ENCODE measurements around the gene NKD1.

DNA sequence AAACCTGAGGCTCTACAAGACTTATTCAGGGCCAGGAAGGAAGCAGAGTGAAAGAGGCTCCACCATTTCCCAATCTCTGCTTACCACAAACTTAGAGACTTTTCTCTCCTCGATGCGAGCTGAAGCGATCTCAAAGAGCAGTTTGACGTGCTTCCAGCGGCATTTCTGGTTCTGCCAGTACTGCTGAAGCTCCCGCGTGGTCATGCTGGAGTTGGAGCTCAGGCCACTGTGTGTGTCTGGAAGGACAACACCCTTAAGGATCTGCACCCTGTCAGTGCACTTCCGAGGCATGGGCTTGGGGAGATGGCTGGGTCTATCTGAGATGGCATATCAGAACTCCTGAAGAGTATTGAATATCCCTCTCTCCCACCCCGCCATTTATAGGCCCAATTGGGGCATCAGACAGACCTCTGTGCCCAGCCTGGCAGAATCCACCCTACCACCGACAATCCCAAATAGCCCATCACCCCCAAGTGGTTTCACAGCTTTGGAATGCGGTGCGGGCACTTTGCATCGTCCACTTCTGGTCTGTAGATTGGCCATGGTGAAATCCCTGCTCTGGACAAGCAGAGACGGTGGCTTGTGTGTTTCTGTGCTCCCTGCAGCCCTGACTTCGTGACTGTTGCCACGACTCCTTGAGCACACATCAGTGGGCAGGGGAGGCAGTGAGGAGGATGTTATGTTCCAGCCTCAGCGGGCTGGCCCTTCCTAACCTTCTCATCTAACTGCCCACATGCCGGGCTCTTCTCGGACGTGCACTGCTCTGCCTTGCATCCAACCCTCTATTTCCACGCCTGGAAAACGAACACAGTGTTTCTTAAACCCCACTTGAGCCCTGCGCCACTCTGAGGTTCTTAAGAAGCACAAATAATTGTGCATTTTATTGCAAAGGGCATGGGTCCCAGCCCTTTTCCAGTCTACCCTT lies 127.8 kb downstream of the NKD1 start:
- TF ChIP-seq, protein P1, sequence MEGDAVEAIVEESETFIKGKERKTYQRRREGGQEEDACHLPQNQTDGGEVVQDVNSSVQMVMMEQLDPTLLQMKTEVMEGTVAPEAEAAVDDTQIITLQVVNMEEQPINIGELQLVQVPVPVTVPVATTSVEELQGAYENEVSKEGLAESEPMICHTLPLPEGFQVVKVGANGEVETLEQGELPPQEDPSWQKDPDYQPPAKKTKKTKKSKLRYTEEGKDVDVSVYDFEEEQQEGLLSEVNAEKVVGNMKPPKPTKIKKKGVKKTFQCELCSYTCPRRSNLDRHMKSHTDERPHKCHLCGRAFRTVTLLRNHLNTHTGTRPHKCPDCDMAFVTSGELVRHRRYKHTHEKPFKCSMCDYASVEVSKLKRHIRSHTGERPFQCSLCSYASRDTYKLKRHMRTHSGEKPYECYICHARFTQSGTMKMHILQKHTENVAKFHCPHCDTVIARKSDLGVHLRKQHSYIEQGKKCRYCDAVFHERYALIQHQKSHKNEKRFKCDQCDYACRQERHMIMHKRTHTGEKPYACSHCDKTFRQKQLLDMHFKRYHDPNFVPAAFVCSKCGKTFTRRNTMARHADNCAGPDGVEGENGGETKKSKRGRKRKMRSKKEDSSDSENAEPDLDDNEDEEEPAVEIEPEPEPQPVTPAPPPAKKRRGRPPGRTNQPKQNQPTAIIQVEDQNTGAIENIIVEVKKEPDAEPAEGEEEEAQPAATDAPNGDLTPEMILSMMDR (IDR thresholded peaks at IDR 0.05): no peak
- TF ChIP-seq POLR2A (IDR thresholded peaks at IDR 0.05) (no peak), POLR2AphosphoS5 (IDR thresholded peaks at IDR 0.05) (no peak), EP300 (IDR thresholded peaks at IDR 0.05) (no peak)

All from stomach (tissue), 4 donors.